GM12873 (cell line): ENCODE data around the gene PGAP2.

ENCODE experiments used
- TF ChIP-seq, protein P1 (sequence below): IDR thresholded peaks from 2 replicates; pipeline ENCODE4 v1.5.1; 2012; ENCODE audit warnings: low read depth, mild to moderate bottlenecking, moderate library complexity, low read length, control low read depth; ENCODE audit not compliant: insufficient read depth; ENCODE audit errors: missing control alignments

Gene PGAP2

DNA sequence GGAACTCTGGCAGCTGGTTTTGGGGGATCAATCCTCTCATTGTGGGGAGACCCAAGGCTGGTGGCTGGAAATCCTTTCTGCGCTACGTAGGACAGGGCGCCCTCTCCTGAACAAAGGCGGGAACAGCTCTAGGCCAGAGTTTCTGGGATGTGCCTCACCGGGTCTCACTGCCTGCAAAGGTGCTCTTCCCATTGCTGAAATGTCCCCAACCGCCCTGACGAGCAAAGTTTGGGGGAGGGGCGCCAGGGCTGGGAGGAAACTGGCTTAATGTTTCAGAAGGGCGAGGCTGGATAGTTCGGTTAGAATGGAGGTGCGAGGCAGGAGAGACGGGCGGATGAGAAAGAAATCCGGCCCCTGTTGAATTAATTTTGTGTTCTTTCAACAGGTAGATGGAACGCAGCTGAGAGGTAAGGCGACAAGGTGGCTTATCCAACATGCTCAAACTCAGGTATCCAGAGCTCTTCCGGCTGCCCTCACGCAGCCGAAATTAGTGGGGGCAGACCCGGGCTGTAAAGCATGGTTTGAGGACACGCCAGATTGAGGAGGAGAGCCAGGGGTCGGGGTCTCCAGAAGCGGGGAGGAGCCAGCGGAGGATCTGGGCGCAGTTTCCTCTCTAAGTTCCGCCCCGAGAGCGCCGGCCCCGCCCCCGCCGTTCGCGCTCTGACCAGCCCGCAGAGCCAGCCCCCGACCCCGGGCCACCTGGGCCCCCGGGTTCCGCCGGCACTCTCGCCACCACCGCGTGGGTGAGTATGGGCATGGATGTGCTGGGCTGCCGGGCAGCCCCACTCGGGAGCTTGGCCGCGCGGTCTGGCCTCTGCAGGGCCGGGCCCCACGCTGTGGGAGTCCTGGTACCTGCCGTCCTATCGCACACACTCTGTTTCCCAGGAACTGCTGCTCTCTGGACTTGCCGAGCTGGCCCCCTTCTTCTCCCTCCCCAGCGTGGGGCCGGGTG is at the start of gene PGAP2:
PGAP2 (plus strand) TSS at position 652 of the 952 bp plus-strand sequence. CDS start 2,700 bp downstream, outside the sequence.
- TF ChIP-seq, protein P1, sequence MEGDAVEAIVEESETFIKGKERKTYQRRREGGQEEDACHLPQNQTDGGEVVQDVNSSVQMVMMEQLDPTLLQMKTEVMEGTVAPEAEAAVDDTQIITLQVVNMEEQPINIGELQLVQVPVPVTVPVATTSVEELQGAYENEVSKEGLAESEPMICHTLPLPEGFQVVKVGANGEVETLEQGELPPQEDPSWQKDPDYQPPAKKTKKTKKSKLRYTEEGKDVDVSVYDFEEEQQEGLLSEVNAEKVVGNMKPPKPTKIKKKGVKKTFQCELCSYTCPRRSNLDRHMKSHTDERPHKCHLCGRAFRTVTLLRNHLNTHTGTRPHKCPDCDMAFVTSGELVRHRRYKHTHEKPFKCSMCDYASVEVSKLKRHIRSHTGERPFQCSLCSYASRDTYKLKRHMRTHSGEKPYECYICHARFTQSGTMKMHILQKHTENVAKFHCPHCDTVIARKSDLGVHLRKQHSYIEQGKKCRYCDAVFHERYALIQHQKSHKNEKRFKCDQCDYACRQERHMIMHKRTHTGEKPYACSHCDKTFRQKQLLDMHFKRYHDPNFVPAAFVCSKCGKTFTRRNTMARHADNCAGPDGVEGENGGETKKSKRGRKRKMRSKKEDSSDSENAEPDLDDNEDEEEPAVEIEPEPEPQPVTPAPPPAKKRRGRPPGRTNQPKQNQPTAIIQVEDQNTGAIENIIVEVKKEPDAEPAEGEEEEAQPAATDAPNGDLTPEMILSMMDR, result peak; percentile 82

DNA sequence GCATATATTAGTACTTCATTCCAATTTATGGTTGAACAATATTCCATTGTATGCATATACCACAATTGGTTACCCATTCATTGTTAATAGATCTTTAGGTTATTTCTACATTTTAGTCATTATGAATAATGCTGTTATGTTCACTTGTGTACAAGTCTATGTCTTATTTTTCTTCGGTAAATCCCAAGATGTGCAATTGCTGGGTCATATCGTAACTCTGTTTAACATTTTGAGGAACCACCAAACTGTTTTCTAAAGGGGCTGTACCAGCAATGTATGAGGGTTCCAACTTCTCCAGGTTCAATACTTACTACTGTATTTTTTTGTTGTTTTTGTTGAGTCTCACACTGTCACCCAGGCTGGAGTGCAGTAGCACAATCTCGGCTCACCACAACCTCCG is 44.1 kb upstream of the PGAP2 start:
- TF ChIP-seq, protein P1, result no peak

DNA sequence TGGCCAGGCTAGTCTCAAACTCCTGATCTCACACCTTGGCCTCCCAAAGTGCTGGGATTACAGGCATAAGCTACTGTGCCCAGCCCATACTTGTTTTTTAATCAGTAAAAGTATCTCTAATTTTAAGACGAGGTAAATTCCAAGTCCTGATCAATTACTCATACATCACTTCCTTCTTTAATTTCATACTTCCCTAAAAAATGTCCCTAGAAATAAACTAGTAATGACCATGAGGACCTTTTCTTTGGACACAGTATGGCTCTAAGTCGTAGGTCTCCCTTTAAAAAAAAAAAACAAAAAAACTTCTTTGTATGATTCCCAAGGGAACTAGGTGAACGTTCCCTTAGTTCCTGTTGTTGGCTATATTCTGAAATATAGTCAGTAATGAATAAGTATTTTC is 40.8 kb upstream of the PGAP2 start:
- TF ChIP-seq, protein P1, result no peak

DNA sequence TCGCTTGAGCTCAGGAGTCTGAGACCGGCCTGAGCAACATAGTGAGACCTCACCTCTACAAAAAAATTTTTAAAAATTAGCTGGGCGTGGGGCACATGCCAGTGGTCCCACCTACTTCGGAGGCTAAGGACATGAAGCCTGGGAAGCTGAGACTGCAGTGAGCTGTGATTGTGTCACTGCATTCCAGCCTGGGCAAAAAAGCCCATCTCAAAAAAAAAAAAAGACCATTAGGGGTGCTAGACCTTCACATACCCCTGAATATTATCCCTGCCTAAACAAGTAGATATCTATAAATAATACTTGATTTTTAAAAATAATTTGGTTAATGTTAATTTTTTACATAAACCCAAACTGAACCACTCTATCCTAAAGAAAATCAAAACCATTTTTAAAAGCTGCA is 35.2 kb upstream of the PGAP2 start:
- TF ChIP-seq, protein P1, result no peak

DNA sequence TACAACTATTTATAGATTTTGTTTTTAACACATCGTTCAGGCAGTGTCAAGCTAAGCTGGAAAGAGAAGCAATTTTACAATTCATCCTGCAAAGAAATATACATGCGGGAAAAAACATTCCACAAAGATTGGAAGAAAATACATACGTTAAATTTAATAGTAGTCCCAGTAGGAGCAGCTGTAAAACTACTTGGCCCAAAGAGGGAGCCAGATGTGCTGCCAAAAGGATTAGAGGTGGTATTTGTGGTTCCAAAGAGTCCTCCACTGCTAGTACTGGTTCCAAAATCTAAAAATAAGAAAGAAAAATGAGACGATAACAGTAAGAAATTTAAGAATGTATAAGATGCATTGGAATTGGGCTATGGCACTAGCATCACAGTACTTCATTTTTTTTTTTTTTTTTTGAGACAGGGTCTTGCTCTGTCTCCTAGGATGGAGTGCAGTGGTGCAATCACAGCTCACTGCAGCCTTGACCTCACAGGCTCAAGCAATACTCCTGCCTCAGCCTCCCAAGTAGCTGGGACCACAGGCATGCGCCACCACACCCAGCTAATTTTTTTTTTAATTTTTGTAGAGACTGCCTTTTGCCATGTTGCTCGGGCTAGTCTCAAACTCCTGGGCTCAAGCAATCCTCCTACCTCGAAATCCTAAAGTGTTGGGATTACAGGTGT is 32.5 kb upstream of the PGAP2 start:
- TF ChIP-seq, protein P1, result no peak

DNA sequence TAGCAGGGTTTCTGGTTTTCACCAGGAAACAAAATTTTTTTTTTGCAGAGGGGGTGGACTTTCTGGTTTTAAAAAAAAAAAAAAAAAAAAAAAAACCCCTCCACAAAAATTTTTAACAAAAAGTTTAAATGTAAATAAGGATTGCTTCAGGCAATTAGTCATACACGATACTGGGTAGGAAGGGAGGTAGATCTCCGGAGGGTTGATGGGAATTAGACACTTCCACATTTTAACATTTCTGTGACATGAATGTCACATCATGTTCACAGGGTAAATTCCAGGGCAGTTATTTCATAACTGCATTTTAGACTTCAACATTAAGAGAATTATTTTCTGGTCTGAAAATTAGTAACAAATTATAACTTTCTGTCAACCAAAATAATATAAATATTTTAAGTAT is 26.9 kb upstream of the PGAP2 start:
- TF ChIP-seq, protein P1, result no peak

DNA sequence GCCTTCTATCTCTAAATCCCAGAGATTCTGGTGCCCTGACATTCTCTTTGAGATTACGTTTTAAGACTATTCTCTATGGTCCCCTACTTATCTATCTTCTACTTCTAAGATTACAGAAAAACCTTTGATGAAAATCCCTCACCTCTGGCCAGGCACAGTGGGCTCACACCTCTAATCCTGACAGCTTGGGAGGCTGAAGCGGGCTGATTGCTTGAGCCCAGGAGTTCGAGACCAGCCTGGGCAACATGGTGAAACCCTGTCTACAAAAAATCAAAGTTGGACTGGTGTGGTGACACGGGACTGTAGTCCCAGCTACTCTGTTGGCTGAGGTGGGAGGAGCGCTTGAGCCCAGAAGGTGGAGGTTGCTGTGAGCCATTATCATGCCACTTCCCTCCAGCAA is 25.4 kb upstream of the PGAP2 start:
- TF ChIP-seq, protein P1, result no peak
